ENCODE measurements around the gene CCDC78. TPM values are rescaled to one million over a fixed set of nuclear protein-coding genes. Genes with fewer than 3 reads are reported as not detected.

The CCDC78 gene
- total and polyA plus RNA-seq, 2 donors (not counting 3 experiments of a cell fraction or from before 2014, with no cell fraction given): 0.50 to 1.3 TPM

DNA sequence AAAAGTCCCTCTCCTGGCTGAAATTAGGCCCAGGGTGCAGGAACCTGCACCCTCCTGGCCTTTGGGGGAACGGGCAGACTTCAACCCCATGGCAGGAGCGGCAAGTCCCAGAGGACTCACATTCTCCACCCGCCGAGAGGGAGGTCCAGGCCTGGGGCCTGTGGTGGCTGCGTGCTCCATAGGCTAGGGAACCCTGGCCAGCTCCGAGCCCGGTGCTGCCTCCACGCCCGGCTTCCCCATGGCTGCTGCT lies 130 bp downstream of the CCDC78 start:
- CTCF ChIA-PET: interaction anchor here (1.4 to 5.7 kb wide), 3 partner anchors 11 to 62 kb away, joined by 3 to 34 read pairs (median 4); partner anchors contain the start of genes CHTF18, METRN and RPUSD1
- intact Hi-C loops (cut with micrococcal nuclease): no loop called here
- FAIRE-seq: no peak

More for the DNA sequence above, 130 bp downstream of the CCDC78 start:
- H3K27ac ChIP-seq (ENCODE audit: insufficient read depth, low read depth, low read length): no peak overlapping the region
- no peak overlapping the region for H3K4me3 ChIP-seq (replicated peaks in 1 of 3; ENCODE audit: insufficient read depth in 1 of 3, low read depth in 1 of 3, low read length in 3 of 3)
- POLR2A ChIA-PET: no interaction called here
- H3K9me1 ChIP-seq (replicated peaks; ENCODE audit: control insufficient read depth, extremely low read depth, insufficient read depth, low read length): no peaks in the 10 kb centered on the region
- no peaks in the 10 kb centered on the region for H3K9me3 ChIP-seq (replicated peaks; ENCODE audit: control insufficient read depth, insufficient read depth, low read length)
- TF ChIP-seq MYC (IDR thresholded peaks at IDR 0.05; ENCODE audit: low read depth, low read length) (no peak), POLR2A (IDR thresholded peaks at IDR 0.05; ENCODE audit: low read depth, low read length) (no peak), GATA2 (IDR thresholded peaks at IDR 0.05; ENCODE audit: insufficient read depth, insufficient read length, low read depth, low read length) (no peak), POLR2AphosphoS5 (IDR thresholded peaks at IDR 0.05; ENCODE audit: insufficient read depth, low read depth, low read length) (no peak), JUN (IDR thresholded peaks at IDR 0.05; ENCODE audit: borderline replicate concordance, insufficient read depth, insufficient read length, low read depth) (no peak), FOS (IDR thresholded peaks at IDR 0.05; ENCODE audit: borderline replicate concordance, insufficient read depth, low read length) (no peak), EZH2 (IDR thresholded peaks at IDR 0.05; ENCODE audit: borderline replicate concordance, low read depth, low read length, severe bottlenecking) (no peak)
- TF ChIP-seq, protein P1, sequence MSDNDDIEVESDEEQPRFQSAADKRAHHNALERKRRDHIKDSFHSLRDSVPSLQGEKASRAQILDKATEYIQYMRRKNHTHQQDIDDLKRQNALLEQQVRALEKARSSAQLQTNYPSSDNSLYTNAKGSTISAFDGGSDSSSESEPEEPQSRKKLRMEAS (IDR thresholded peaks at IDR 0.05; ENCODE audit: insufficient read depth, insufficient read length): no peak
- TF ChIP-seq, protein P2, sequence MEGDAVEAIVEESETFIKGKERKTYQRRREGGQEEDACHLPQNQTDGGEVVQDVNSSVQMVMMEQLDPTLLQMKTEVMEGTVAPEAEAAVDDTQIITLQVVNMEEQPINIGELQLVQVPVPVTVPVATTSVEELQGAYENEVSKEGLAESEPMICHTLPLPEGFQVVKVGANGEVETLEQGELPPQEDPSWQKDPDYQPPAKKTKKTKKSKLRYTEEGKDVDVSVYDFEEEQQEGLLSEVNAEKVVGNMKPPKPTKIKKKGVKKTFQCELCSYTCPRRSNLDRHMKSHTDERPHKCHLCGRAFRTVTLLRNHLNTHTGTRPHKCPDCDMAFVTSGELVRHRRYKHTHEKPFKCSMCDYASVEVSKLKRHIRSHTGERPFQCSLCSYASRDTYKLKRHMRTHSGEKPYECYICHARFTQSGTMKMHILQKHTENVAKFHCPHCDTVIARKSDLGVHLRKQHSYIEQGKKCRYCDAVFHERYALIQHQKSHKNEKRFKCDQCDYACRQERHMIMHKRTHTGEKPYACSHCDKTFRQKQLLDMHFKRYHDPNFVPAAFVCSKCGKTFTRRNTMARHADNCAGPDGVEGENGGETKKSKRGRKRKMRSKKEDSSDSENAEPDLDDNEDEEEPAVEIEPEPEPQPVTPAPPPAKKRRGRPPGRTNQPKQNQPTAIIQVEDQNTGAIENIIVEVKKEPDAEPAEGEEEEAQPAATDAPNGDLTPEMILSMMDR (IDR thresholded peaks at IDR 0.05; ENCODE audit: extremely low read depth in 1 of 2, insufficient read depth in 1 of 2, low read depth in 1 of 2, low read length in 2 of 2): no peak
- no peaks in the 10 kb centered on the region for H3K27me3 ChIP-seq (ENCODE audit: control insufficient read depth in 2 of 2, insufficient read depth in 2 of 2, low read length in 2 of 2)
- no peak overlapping the region for H2AFZ ChIP-seq (ENCODE audit: low read depth, low read length)
- H3K79me2 ChIP-seq (ENCODE audit: control insufficient read depth, insufficient read depth, low read length): no peaks in the 10 kb centered on the region
- no peaks in the 10 kb centered on the region for H3K36me3 ChIP-seq (ENCODE audit: control insufficient read depth in 2 of 2, extremely low read depth in 1 of 2, insufficient read depth in 2 of 2, low read length in 2 of 2)
- H3K4me2 ChIP-seq (ENCODE audit: insufficient read depth, low read length): no peak overlapping the region
- dilution Hi-C loops (cut with MboI; ENCODE audit: extremely low pct_ligation_motif_present, low sequenced_read_pairs): no loop called here
- no TSS peak for BruUV-seq (replicated peaks)
- no peaks in the 10 kb centered on the region for H4K20me1 ChIP-seq (replicated peaks; ENCODE audit: control insufficient read depth, extremely low read depth, insufficient read depth, low read length)
- no peak for DNase-seq (ENCODE audit: low read depth, low spot score)
- peaks cover 19% of the 10 kb centered on the region for H3K4me1 ChIP-seq (ENCODE audit: control insufficient read depth, extremely low read depth, insufficient read depth, low read length)
- H3K9ac ChIP-seq (replicated peaks; ENCODE audit: extremely low read depth, insufficient read depth, low read length): no peak overlapping the region
